Body of pancreas (tissue), 4 donors: Measurements from ENCODE around the gene PNPLA2.

Experiments used
- POLR2A ChIP-seq, 3 donors: fragments of 450-650 bp; IDR thresholded peaks; one replicate each; pipeline ENCODE4 v1.6.1; 2016; ENCODE audit warnings: antibody characterized with exemption in 3 of 3, mild to moderate bottlenecking in 2 of 3
- TF ChIP-seq, protein P1 (sequence below), 7 experiments: fragments of 450-650 bp in 4 of 7; fragments of 200-600 bp in 3 of 7; sonication (generic) in 3 of 7; IDR thresholded peaks; one replicate each; pipeline ENCODE4 v1.5.1; 2016 to 2019; ENCODE audit warnings: antibody characterized with exemption in 7 of 7

DNA sequence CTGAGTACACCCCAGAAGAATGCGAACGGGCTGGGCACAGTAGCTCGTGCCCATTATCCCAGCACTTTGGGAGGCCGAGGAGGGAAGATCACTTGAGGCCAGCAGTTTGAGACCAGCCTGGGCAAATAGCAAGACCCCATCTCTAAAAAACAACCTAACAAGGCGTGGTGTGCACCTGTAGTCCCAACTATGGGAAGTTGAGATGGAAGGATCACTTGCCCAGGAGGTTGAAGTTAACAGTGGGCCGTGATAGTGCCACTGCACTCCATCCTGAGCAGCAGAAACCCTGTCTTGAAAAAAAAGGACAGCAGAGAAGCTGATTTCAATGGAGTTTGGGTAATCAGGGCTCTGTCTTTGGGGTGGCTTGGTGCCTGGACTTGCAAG lies 5.7 kb upstream of the PNPLA2 start:
- TF ChIP-seq, protein P1, sequence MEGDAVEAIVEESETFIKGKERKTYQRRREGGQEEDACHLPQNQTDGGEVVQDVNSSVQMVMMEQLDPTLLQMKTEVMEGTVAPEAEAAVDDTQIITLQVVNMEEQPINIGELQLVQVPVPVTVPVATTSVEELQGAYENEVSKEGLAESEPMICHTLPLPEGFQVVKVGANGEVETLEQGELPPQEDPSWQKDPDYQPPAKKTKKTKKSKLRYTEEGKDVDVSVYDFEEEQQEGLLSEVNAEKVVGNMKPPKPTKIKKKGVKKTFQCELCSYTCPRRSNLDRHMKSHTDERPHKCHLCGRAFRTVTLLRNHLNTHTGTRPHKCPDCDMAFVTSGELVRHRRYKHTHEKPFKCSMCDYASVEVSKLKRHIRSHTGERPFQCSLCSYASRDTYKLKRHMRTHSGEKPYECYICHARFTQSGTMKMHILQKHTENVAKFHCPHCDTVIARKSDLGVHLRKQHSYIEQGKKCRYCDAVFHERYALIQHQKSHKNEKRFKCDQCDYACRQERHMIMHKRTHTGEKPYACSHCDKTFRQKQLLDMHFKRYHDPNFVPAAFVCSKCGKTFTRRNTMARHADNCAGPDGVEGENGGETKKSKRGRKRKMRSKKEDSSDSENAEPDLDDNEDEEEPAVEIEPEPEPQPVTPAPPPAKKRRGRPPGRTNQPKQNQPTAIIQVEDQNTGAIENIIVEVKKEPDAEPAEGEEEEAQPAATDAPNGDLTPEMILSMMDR (IDR thresholded peaks at IDR 0.05) = no peak
- TF ChIP-seq POLR2A (IDR thresholded peaks at IDR 0.05) = no peak
